ENCODE results near the gene MRPL48. TPM values are rescaled to one million over a fixed set of nuclear protein-coding genes. Genes with fewer than 3 reads are reported as not detected.

Gene MRPL48
- total RNA-seq, 4 donors from 2014 or later: 15.2 to 26.4 (median 21.0) TPM

GRCh38 chr11:73789279-73789670 lies 1.6 kb downstream of the MRPL48 start:
- intact Hi-C loops (cut with DNase I; ENCODE audit: low total_unique reads): no loop called here
- no peak for DNase-seq (ENCODE audit: low spot score in 2 of 2)
- 40 to 55% methylated on average over 5 of the region's 5 CpGs for WGBS, 2 donors
- TF ChIP-seq POLR2A (IDR thresholded peaks at IDR 0.05) (no peak), CTCF (IDR thresholded peaks at IDR 0.05) (no peak)
- no peak overlapping the region for H3K4me3 ChIP-seq (ENCODE audit: low read depth, poor library complexity, severe bottlenecking)

GRCh38 chr11:73792584-73792983 lies 4.9 kb downstream of the MRPL48 start:
- no peak for TF ChIP-seq CTCF (IDR thresholded peaks at IDR 0.05)
- TF ChIP-seq POLR2A (IDR thresholded peaks at IDR 0.05): no peak
- H3K4me3 ChIP-seq (ENCODE audit: low read depth, poor library complexity, severe bottlenecking): no peak overlapping the region
- intact Hi-C loops (cut with DNase I; ENCODE audit: low total_unique reads): no loop called here
- DNase-seq (ENCODE audit: low spot score in 2 of 2): no peak

GRCh38 chr11:73795925-73796632 lies 8.4 kb downstream of the MRPL48 start:
- no peak for TF ChIP-seq POLR2A (IDR thresholded peaks at IDR 0.05)
- no peak for TF ChIP-seq CTCF (IDR thresholded peaks at IDR 0.05)
- WGBS, 2 donors: 89 to 92% methylated on average over 16 to 19 of the region's 19 CpGs
- DNase-seq (ENCODE audit: low spot score in 2 of 2): no peak
- H3K4me3 ChIP-seq (ENCODE audit: low read depth, poor library complexity, severe bottlenecking): no peak overlapping the region
- intact Hi-C loops (cut with DNase I; ENCODE audit: low total_unique reads): no loop called here

- H3K4me3 ChIP-seq (ENCODE audit: low read depth, poor library complexity, severe bottlenecking): no peak overlapping the region
- intact Hi-C loops (cut with DNase I; ENCODE audit: low total_unique reads): no loop called here
- TF ChIP-seq POLR2A (IDR thresholded peaks at IDR 0.05) (no peak), CTCF (IDR thresholded peaks at IDR 0.05) (no peak)
- 69 to 75% methylated on average over 6 to 8 of the region's 10 CpGs for WGBS, 2 donors
- DNase-seq (ENCODE audit: low spot score in 2 of 2): no peak
These were observed 9.8 kb downstream of the MRPL48 start for GRCh38 chr11:73797457-73797856.

- TF ChIP-seq POLR2A (IDR thresholded peaks at IDR 0.05) (no peak), CTCF (IDR thresholded peaks at IDR 0.05) (no peak)
- H3K4me3 ChIP-seq (ENCODE audit: low read depth, poor library complexity, severe bottlenecking): no peak overlapping the region
- intact Hi-C loops (cut with DNase I; ENCODE audit: low total_unique reads): no loop called here
- WGBS, 2 donors: 81 to 82% methylated on average over 4 of the region's 4 CpGs
- DNase-seq (ENCODE audit: low spot score in 2 of 2): no peak
These were observed 12.7 kb downstream of the MRPL48 start for GRCh38 chr11:73800276-73800806.

- 75 to 81% methylated on average over 1 of the region's 1 CpG for WGBS, 2 donors
- H3K4me3 ChIP-seq (ENCODE audit: low read depth, poor library complexity, severe bottlenecking): no peak overlapping the region
- no peak for DNase-seq (ENCODE audit: low spot score in 2 of 2)
- TF ChIP-seq POLR2A (IDR thresholded peaks at IDR 0.05) (no peak), CTCF (IDR thresholded peaks at IDR 0.05) (no peak)
- intact Hi-C loops (cut with DNase I; ENCODE audit: low total_unique reads): no loop called here
These were observed 13.5 kb downstream of the MRPL48 start for GRCh38 chr11:73801136-73801535.

Data from lower leg skin (tissue), 4 donors.